ENCODE data around the gene RNF130. TPM values are rescaled to one million over a fixed set of nuclear protein-coding genes. Genes with fewer than 3 reads are reported as not detected.

Gene RNF130
- total RNA-seq, 1 experiment from 2014 or later, result 58.5 TPM

DNA sequence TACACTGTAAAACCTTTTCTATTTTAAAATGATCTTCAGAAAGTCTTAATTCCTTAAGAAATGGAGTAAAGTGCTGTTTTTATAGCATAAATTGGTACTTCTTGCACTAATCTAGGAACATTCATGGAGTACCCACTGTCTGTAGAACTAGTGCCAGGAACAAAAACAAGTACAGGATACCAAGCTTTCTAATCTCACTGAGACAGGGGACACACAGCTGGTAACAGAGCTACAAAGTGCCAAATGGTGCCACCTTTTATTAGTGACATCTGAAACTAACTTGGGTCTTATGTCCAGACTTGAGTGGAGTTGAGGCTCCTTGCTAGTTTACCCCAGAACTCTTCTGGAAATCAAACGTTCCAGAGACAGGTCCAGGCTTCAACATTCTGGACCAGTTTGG lies 57.9 kb downstream of the RNF130 start (continued):
- TF ChIP-seq, protein P1, sequence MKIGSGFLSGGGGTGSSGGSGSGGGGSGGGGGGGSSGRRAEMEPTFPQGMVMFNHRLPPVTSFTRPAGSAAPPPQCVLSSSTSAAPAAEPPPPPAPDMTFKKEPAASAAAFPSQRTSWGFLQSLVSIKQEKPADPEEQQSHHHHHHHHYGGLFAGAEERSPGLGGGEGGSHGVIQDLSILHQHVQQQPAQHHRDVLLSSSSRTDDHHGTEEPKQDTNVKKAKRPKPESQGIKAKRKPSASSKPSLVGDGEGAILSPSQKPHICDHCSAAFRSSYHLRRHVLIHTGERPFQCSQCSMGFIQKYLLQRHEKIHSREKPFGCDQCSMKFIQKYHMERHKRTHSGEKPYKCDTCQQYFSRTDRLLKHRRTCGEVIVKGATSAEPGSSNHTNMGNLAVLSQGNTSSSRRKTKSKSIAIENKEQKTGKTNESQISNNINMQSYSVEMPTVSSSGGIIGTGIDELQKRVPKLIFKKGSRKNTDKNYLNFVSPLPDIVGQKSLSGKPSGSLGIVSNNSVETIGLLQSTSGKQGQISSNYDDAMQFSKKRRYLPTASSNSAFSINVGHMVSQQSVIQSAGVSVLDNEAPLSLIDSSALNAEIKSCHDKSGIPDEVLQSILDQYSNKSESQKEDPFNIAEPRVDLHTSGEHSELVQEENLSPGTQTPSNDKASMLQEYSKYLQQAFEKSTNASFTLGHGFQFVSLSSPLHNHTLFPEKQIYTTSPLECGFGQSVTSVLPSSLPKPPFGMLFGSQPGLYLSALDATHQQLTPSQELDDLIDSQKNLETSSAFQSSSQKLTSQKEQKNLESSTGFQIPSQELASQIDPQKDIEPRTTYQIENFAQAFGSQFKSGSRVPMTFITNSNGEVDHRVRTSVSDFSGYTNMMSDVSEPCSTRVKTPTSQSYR (CRISPR knock-in tag; IDR thresholded peaks at IDR 0.05), result no peak
- TF ChIP-seq, protein P2, sequence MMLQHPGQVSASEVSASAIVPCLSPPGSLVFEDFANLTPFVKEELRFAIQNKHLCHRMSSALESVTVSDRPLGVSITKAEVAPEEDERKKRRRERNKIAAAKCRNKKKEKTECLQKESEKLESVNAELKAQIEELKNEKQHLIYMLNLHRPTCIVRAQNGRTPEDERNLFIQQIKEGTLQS (CRISPR knock-in tag; conservative IDR thresholded peaks at IDR 0.05), result no peak
- TF ChIP-seq, protein P3, sequence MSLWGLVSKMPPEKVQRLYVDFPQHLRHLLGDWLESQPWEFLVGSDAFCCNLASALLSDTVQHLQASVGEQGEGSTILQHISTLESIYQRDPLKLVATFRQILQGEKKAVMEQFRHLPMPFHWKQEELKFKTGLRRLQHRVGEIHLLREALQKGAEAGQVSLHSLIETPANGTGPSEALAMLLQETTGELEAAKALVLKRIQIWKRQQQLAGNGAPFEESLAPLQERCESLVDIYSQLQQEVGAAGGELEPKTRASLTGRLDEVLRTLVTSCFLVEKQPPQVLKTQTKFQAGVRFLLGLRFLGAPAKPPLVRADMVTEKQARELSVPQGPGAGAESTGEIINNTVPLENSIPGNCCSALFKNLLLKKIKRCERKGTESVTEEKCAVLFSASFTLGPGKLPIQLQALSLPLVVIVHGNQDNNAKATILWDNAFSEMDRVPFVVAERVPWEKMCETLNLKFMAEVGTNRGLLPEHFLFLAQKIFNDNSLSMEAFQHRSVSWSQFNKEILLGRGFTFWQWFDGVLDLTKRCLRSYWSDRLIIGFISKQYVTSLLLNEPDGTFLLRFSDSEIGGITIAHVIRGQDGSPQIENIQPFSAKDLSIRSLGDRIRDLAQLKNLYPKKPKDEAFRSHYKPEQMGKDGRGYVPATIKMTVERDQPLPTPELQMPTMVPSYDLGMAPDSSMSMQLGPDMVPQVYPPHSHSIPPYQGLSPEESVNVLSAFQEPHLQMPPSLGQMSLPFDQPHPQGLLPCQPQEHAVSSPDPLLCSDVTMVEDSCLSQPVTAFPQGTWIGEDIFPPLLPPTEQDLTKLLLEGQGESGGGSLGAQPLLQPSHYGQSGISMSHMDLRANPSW (CRISPR knock-in tag; conservative IDR thresholded peaks at IDR 0.05; ENCODE audit: low read depth), result no peak
- TF ChIP-seq NR2C2 (CRISPR knock-in tag; IDR thresholded peaks at IDR 0.05), result no peak
- TF ChIP-seq MXD4 (CRISPR knock-in tag; IDR thresholded peaks at IDR 0.05; ENCODE audit: borderline replicate concordance), result no peak
- TF ChIP-seq, protein P4, sequence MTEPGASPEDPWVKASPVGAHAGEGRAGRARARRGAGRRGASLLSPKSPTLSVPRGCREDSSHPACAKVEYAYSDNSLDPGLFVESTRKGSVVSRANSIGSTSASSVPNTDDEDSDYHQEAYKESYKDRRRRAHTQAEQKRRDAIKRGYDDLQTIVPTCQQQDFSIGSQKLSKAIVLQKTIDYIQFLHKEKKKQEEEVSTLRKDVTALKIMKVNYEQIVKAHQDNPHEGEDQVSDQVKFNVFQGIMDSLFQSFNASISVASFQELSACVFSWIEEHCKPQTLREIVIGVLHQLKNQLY (CRISPR knock-in tag; IDR thresholded peaks at IDR 0.05), result no peak

DNA sequence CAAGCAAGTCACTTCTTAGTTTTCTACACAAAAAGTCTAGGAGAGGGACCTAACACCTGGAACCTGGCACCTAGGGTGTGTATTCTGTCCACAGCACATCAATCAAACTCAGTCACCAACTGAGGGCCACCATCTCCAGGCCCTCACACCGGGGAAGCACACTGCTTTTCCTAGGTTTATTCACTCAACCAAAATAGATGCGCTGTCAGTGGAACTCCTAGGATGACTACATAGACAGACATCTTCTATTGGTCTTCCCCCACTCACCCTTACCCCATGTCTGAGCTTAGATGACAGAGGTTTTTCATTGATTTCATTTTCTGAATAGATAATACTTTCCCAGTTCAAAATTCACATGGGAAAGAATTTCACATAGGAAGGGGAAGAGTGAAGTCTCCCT lies 59.2 kb downstream of the RNF130 start:
- no peak for DNase-seq (ENCODE audit: low spot score)
- no peak overlapping the region for H3K27ac Mint-ChIP-seq
- TF ChIP-seq, protein P5, sequence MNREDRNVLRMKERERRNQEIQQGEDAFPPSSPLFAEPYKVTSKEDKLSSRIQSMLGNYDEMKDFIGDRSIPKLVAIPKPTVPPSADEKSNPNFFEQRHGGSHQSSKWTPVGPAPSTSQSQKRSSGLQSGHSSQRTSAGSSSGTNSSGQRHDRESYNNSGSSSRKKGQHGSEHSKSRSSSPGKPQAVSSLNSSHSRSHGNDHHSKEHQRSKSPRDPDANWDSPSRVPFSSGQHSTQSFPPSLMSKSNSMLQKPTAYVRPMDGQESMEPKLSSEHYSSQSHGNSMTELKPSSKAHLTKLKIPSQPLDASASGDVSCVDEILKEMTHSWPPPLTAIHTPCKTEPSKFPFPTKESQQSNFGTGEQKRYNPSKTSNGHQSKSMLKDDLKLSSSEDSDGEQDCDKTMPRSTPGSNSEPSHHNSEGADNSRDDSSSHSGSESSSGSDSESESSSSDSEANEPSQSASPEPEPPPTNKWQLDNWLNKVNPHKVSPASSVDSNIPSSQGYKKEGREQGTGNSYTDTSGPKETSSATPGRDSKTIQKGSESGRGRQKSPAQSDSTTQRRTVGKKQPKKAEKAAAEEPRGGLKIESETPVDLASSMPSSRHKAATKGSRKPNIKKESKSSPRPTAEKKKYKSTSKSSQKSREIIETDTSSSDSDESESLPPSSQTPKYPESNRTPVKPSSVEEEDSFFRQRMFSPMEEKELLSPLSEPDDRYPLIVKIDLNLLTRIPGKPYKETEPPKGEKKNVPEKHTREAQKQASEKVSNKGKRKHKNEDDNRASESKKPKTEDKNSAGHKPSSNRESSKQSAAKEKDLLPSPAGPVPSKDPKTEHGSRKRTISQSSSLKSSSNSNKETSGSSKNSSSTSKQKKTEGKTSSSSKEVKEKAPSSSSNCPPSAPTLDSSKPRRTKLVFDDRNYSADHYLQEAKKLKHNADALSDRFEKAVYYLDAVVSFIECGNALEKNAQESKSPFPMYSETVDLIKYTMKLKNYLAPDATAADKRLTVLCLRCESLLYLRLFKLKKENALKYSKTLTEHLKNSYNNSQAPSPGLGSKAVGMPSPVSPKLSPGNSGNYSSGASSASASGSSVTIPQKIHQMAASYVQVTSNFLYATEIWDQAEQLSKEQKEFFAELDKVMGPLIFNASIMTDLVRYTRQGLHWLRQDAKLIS (CRISPR knock-in tag; IDR thresholded peaks at IDR 0.05; ENCODE audit: borderline replicate concordance), result no peak
- no peak for TF ChIP-seq SMAD3 (CRISPR knock-in tag; IDR thresholded peaks at IDR 0.05; ENCODE audit: borderline replicate concordance)
- TF ChIP-seq PRRX2 (CRISPR knock-in tag; IDR thresholded peaks at IDR 0.05), result no peak
- TF ChIP-seq FOXP1 (CRISPR knock-in tag; IDR thresholded peaks at IDR 0.05; ENCODE audit: borderline replicate concordance), result no peak
- TF ChIP-seq ZNF671 (CRISPR knock-in tag; IDR thresholded peaks at IDR 0.05), result no peak
- CTCF ChIA-PET, result no interaction called here
- H3K36me3 Mint-ChIP-seq, result peaks cover 10% of the 10 kb centered on the region
- H3K4me3 Mint-ChIP-seq, result no peak overlapping the region
- POLR2A ChIA-PET, result no interaction called here
- no peaks in the 10 kb centered on the region for H3K27me3 Mint-ChIP-seq (ENCODE audit: low read depth)
- peaks cover 13% of the 10 kb centered on the region for H3K4me1 Mint-ChIP-seq
- ATAC-seq, result no peak
- H3K9me3 Mint-ChIP-seq, result no peaks in the 10 kb centered on the region

DNA sequence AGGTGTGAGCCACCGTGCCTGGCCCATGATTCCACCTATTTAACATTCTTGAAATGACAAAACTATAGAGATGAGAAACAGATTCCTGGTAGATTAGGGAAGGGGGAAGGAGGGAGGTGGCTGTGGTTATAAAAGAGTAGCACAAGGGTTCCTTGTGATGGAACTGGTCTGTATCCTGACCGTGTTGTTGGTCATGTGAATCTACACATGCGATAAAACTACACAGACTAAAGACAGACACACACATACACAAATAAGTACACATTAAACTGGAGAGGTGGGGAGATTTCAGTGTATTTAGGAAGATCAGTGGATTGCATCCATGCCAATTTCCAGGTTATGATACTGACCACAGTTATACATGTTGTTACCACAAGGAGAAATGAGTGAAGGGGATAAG lies 60.9 kb downstream of the RNF130 start:
- H3K4me3 Mint-ChIP-seq, result no peak overlapping the region
- H3K27me3 Mint-ChIP-seq (ENCODE audit: low read depth), result no peaks in the 10 kb centered on the region
- no peak overlapping the region for H3K27ac Mint-ChIP-seq
- no peaks in the 10 kb centered on the region for H3K9me3 Mint-ChIP-seq
- peaks cover 14% of the 10 kb centered on the region for H3K4me1 Mint-ChIP-seq
- CTCF ChIA-PET, result no interaction called here
- DNase-seq (ENCODE audit: low spot score) (no peak), ATAC-seq (no peak)
- H3K36me3 Mint-ChIP-seq, result peaks cover 10% of the 10 kb centered on the region
- POLR2A ChIA-PET, result no interaction called here
- TF ChIP-seq, protein P6, sequence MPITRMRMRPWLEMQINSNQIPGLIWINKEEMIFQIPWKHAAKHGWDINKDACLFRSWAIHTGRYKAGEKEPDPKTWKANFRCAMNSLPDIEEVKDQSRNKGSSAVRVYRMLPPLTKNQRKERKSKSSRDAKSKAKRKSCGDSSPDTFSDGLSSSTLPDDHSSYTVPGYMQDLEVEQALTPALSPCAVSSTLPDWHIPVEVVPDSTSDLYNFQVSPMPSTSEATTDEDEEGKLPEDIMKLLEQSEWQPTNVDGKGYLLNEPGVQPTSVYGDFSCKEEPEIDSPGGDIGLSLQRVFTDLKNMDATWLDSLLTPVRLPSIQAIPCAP (CRISPR knock-in tag; IDR thresholded peaks at IDR 0.05), result no peak
- no peak for TF ChIP-seq NFATC4 (CRISPR knock-in tag; IDR thresholded peaks at IDR 0.05)
- no peak for TF ChIP-seq IRF2 (CRISPR knock-in tag; IDR thresholded peaks at IDR 0.05; ENCODE audit: borderline replicate concordance, low read depth)
- TF ChIP-seq, protein P7, sequence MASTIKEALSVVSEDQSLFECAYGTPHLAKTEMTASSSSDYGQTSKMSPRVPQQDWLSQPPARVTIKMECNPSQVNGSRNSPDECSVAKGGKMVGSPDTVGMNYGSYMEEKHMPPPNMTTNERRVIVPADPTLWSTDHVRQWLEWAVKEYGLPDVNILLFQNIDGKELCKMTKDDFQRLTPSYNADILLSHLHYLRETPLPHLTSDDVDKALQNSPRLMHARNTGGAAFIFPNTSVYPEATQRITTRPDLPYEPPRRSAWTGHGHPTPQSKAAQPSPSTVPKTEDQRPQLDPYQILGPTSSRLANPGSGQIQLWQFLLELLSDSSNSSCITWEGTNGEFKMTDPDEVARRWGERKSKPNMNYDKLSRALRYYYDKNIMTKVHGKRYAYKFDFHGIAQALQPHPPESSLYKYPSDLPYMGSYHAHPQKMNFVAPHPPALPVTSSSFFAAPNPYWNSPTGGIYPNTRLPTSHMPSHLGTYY (CRISPR knock-in tag; IDR thresholded peaks at IDR 0.05), result no peak
- TF ChIP-seq, protein P8, sequence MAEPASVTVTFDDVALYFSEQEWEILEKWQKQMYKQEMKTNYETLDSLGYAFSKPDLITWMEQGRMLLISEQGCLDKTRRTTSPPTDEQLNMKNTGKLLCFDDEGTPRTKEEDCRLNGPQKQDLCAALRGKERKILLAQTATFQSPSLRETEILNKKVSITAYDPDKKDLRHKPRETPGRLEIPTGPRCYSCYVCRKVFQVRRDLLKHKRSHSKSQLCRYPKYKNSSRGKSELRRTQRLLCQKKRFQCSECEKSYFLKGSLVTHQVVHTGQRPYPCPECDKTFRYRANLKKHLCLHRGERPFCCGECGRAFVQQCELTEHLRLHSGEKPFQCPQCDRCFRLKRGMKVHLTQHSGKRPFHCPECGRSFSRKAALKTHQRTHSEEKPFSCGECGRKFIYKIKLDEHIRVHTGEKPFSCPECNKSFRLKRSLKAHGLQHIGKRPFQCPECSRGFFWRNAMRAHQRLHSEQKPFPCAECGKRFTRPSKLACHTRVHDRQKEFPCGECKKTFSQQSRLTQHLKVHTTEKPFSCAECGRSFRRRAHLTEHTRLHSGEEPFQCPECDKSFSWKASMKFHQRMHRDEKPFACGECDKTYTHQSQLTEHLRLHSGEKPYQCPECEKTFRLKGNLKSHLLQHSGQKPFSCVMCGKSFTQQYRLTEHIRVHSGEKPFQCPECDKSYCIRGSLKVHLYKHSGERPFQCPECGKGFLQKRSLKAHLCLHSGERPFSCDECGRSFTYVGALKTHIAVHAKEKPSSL (CRISPR knock-in tag; conservative IDR thresholded peaks at IDR 0.05), result no peak
- no peak for TF ChIP-seq RORB (CRISPR knock-in tag; IDR thresholded peaks at IDR 0.05)
- no peak for TF ChIP-seq NR2C2 (CRISPR knock-in tag; IDR thresholded peaks at IDR 0.05)
- no peak for TF ChIP-seq ZNF317 (CRISPR knock-in tag; IDR thresholded peaks at IDR 0.05; ENCODE audit: borderline replicate concordance, low read depth)
- TF ChIP-seq CREM (CRISPR knock-in tag; IDR thresholded peaks at IDR 0.05), result no peak
